ENCODE results near the gene RIN1.

Gene RIN1

DNA sequence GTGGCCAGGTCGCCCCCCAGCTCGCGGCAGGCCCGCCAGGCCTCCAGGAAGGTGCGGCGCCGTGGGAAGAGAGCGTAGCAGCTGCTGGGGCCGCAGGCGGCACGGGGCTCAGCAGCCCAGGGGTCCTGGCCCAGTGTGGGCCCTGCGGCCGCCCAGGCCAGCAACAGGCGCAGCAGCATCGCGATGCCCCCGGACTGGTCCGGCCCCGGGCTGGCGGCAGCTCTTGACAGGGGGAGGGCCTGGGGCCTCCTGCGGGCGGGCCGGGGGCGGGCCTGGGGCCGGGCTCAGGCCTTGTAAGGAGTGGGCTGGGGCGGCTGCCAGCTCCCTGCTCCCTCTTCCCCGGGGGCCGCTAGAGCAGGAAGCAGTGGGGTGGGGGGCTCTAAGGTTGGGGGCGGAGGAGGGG is 19.4 kb downstream of the RIN1 start, which contains the start of gene CD248 (continued):
- TF ChIP-seq, protein P1, sequence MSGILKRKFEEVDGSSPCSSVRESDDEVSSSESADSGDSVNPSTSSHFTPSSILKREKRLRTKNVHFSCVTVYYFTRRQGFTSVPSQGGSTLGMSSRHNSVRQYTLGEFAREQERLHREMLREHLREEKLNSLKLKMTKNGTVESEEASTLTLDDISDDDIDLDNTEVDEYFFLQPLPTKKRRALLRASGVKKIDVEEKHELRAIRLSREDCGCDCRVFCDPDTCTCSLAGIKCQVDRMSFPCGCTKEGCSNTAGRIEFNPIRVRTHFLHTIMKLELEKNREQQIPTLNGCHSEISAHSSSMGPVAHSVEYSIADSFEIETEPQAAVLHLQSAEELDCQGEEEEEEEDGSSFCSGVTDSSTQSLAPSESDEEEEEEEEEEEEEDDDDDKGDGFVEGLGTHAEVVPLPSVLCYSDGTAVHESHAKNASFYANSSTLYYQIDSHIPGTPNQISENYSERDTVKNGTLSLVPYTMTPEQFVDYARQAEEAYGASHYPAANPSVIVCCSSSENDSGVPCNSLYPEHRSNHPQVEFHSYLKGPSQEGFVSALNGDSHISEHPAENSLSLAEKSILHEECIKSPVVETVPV (CRISPR knock-in tag; IDR thresholded peaks at IDR 0.05) = no peak
- TF ChIP-seq ISL1 (CRISPR knock-in tag; IDR thresholded peaks at IDR 0.05) = no peak
- no peak for TF ChIP-seq OSR1 (CRISPR knock-in tag; IDR thresholded peaks at IDR 0.05)

DNA sequence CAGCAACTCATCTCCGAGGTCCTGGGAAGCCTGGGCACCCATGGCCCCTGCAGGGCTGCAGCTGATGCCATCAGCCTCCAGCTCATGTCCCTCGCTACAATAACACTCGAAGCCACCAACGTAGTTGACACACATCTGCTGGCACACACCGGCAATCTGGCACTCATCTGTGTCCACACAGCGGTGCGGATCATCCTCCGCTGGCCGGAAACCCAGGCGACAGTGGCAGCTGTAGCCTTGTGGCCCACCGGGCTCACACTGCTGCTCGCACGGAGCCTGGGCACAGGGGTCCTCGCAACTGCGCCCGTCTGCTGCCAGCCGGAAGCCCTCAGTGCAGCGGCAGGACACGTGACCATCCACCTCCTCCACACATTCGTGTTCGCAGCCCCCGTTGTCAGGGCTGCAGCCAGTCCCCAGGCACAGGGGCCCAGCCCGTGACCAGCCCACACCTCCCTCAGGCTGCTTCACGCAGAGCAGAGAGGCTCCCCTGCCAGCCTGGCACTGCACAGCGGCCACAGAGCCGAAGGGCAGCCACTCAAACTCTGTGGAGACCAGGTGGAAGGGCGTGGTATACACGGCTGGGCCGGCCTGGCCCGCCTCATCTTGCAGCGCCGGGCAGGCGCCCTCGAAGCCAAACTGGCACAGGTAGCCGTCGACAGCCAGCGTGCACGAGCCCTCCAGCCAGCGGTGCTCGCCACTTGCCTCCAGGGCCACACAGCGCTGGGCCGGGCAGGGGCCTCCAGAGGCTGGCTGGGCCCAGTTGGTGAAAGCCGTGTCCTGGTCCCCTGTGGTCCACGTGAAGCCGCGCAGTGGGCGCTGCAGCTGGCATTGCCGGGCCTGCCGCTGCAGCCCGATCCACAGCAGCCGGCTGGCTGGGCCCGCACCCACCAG is 20.1 kb downstream of the RIN1 start:
- TF ChIP-seq ARNTL (CRISPR knock-in tag; IDR thresholded peaks at IDR 0.05; ENCODE audit: borderline replicate concordance, low read depth) (no peak), CSDC2 (CRISPR knock-in tag; IDR thresholded peaks at IDR 0.05) (no peak), ZNF70 (CRISPR knock-in tag; IDR thresholded peaks at IDR 0.05) (no peak), GLIS3 (CRISPR knock-in tag; IDR thresholded peaks at IDR 0.05) (no peak), RARB (CRISPR knock-in tag; IDR thresholded peaks at IDR 0.05) (no peak), ISL1 (CRISPR knock-in tag; IDR thresholded peaks at IDR 0.05) (no peak)
- TF ChIP-seq, protein P2, sequence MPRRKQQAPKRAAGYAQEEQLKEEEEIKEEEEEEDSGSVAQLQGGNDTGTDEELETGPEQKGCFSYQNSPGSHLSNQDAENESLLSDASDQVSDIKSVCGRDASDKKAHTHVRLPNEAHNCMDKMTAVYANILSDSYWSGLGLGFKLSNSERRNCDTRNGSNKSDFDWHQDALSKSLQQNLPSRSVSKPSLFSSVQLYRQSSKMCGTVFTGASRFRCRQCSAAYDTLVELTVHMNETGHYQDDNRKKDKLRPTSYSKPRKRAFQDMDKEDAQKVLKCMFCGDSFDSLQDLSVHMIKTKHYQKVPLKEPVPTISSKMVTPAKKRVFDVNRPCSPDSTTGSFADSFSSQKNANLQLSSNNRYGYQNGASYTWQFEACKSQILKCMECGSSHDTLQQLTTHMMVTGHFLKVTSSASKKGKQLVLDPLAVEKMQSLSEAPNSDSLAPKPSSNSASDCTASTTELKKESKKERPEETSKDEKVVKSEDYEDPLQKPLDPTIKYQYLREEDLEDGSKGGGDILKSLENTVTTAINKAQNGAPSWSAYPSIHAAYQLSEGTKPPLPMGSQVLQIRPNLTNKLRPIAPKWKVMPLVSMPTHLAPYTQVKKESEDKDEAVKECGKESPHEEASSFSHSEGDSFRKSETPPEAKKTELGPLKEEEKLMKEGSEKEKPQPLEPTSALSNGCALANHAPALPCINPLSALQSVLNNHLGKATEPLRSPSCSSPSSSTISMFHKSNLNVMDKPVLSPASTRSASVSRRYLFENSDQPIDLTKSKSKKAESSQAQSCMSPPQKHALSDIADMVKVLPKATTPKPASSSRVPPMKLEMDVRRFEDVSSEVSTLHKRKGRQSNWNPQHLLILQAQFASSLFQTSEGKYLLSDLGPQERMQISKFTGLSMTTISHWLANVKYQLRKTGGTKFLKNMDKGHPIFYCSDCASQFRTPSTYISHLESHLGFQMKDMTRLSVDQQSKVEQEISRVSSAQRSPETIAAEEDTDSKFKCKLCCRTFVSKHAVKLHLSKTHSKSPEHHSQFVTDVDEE (CRISPR knock-in tag; IDR thresholded peaks at IDR 0.05) = no peak
- no peak for ATAC-seq

DNA sequence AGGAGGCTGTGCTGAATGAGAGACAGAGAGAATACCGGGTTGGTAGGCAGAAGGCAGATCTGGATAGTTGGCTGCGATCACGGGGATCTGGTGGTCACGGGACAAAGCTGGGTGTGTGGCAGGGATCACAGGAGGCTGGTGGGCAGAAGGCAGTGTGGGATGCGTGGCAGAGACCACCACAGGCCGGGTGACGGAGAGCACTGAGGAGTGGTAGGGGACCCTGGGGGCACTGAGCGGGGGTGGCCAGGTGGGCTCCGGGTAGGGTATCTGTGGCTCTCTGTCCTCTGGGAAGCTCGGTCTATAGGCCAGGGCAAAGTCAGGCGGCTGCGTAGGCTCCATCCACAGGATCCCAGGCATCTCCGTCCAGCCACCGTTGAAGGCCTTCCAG is 20.7 kb downstream of the RIN1 start:
- no peak for ATAC-seq
- TF ChIP-seq ISL1 (CRISPR knock-in tag; IDR thresholded peaks at IDR 0.05) (no peak), ARNTL (CRISPR knock-in tag; IDR thresholded peaks at IDR 0.05; ENCODE audit: borderline replicate concordance, low read depth) (no peak), ZNF70 (CRISPR knock-in tag; IDR thresholded peaks at IDR 0.05) (no peak), CSDC2 (CRISPR knock-in tag; IDR thresholded peaks at IDR 0.05) (no peak), BACH2 (CRISPR knock-in tag; IDR thresholded peaks at IDR 0.05; ENCODE audit: borderline replicate concordance) (no peak), OSR1 (CRISPR knock-in tag; IDR thresholded peaks at IDR 0.05) (no peak), ZFP3 (CRISPR knock-in tag; IDR thresholded peaks at IDR 0.05) (no peak), ZC3H10 (CRISPR knock-in tag; IDR thresholded peaks at IDR 0.05) (no peak), ESRRG (CRISPR knock-in tag; IDR thresholded peaks at IDR 0.05) (no peak), TCF4 (CRISPR knock-in tag; IDR thresholded peaks at IDR 0.05; ENCODE audit: borderline replicate concordance) (no peak), TOX (CRISPR knock-in tag; IDR thresholded peaks at IDR 0.05; ENCODE audit: borderline replicate concordance) (no peak), GLIS3 (CRISPR knock-in tag; IDR thresholded peaks at IDR 0.05) (no peak), ZFP30 (CRISPR knock-in tag; IDR thresholded peaks at IDR 0.05) (no peak), SNAI2 (CRISPR knock-in tag; IDR thresholded peaks at IDR 0.05) (no peak), PPARA (CRISPR knock-in tag; IDR thresholded peaks at IDR 0.05; ENCODE audit: borderline replicate concordance) (no peak)
- TF ChIP-seq, protein P1 (CRISPR knock-in tag; IDR thresholded peaks at IDR 0.05) = no peak
- TF ChIP-seq, protein P3, sequence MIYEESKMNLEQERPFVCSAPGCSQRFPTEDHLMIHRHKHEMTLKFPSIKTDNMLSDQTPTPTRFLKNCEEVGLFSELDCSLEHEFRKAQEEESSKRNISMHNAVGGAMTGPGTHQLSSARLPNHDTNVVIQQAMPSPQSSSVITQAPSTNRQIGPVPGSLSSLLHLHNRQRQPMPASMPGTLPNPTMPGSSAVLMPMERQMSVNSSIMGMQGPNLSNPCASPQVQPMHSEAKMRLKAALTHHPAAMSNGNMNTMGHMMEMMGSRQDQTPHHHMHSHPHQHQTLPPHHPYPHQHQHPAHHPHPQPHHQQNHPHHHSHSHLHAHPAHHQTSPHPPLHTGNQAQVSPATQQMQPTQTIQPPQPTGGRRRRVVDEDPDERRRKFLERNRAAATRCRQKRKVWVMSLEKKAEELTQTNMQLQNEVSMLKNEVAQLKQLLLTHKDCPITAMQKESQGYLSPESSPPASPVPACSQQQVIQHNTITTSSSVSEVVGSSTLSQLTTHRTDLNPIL (CRISPR knock-in tag; IDR thresholded peaks at IDR 0.05; ENCODE audit: low read depth) = no peak
- TF ChIP-seq, protein P4, sequence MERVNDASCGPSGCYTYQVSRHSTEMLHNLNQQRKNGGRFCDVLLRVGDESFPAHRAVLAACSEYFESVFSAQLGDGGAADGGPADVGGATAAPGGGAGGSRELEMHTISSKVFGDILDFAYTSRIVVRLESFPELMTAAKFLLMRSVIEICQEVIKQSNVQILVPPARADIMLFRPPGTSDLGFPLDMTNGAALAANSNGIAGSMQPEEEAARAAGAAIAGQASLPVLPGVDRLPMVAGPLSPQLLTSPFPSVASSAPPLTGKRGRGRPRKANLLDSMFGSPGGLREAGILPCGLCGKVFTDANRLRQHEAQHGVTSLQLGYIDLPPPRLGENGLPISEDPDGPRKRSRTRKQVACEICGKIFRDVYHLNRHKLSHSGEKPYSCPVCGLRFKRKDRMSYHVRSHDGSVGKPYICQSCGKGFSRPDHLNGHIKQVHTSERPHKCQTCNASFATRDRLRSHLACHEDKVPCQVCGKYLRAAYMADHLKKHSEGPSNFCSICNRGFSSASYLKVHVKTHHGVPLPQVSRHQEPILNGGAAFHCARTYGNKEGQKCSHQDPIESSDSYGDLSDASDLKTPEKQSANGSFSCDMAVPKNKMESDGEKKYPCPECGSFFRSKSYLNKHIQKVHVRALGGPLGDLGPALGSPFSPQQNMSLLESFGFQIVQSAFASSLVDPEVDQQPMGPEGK (CRISPR knock-in tag; IDR thresholded peaks at IDR 0.05; ENCODE audit: borderline replicate concordance) = no peak
- TF ChIP-seq, protein P5, sequence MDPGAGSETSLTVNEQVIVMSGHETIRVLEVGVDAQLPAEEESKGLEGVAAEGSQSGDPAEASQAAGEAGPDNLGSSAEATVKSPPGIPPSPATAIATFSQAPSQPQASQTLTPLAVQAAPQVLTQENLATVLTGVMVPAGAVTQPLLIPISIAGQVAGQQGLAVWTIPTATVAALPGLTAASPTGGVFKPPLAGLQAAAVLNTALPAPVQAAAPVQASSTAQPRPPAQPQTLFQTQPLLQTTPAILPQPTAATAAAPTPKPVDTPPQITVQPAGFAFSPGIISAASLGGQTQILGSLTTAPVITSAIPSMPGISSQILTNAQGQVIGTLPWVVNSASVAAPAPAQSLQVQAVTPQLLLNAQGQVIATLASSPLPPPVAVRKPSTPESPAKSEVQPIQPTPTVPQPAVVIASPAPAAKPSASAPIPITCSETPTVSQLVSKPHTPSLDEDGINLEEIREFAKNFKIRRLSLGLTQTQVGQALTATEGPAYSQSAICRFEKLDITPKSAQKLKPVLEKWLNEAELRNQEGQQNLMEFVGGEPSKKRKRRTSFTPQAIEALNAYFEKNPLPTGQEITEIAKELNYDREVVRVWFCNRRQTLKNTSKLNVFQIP (CRISPR knock-in tag; IDR thresholded peaks at IDR 0.05; ENCODE audit: borderline replicate concordance, low read depth) = no peak
- TF ChIP-seq, protein P2 (CRISPR knock-in tag; IDR thresholded peaks at IDR 0.05) = no peak

All from SK-N-SH treated with all-trans-retinoic acid at 6 μM for 48 hours (cell line).